Measurements from ENCODE around the gene WAC.
"Not testable (repeated sequence)": the region's sequence is repeated elsewhere in the genome, so short reads cannot be mapped to it uniquely, and the experiment has no call there.

- TF ChIP-seq CTCF, POLR2A (IDR thresholded peaks at IDR 0.05): not testable (repeated sequence)
Observed at GRCh38 chr10:28521961-28522360, 11.0 kb upstream of the WAC start.

All from transverse colon (tissue), 3 donors.